Right lobe of liver (tissue), 4 donors: Measurements from ENCODE around the gene ZNF646.

Source experiments
- CTCF ChIP-seq, 4 donors: fragments of 200-600 bp in 3 of 4; fragments of 450-650 bp in 1 of 4; IDR thresholded peaks; one replicate each; pipeline versions ENCODE4 v1.5.1 to v1.8.0; 2016 to 2022; ENCODE audit warnings: antibody characterized with exemption in 4 of 4, mild to moderate bottlenecking in 2 of 4
- POLR2A ChIP-seq: fragments of 450-650 bp; IDR thresholded peaks from one replicate; pipeline ENCODE4 v1.6.1; 2017; ENCODE audit warnings: antibody characterized with exemption, mild to moderate bottlenecking
- donor health status: DM: no; HTN: no; CAD: no.
- donor health status: DM: no; HTN: no; CAD: no.
- donor health status: DM: no; HTN: yes; CAD: no.

GRCh38 chr16:31073970-31074813 lies at the start of gene ZNF646, which contains the start of gene ZNF668:
- TF ChIP-seq POLR2A (peak; percentile 66), CTCF (IDR thresholded peaks at IDR 0.05) (no peak)
